ENCODE data around the gene SLC28A3.

- TF ChIP-seq, protein P1, sequence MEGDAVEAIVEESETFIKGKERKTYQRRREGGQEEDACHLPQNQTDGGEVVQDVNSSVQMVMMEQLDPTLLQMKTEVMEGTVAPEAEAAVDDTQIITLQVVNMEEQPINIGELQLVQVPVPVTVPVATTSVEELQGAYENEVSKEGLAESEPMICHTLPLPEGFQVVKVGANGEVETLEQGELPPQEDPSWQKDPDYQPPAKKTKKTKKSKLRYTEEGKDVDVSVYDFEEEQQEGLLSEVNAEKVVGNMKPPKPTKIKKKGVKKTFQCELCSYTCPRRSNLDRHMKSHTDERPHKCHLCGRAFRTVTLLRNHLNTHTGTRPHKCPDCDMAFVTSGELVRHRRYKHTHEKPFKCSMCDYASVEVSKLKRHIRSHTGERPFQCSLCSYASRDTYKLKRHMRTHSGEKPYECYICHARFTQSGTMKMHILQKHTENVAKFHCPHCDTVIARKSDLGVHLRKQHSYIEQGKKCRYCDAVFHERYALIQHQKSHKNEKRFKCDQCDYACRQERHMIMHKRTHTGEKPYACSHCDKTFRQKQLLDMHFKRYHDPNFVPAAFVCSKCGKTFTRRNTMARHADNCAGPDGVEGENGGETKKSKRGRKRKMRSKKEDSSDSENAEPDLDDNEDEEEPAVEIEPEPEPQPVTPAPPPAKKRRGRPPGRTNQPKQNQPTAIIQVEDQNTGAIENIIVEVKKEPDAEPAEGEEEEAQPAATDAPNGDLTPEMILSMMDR (IDR thresholded peaks at IDR 0.05) = no peak
- TF ChIP-seq TCF7L2 (IDR thresholded peaks at IDR 0.05; ENCODE audit: low read depth, low read length) = no peak
- TF ChIP-seq POLR2AphosphoS5 (IDR thresholded peaks at IDR 0.05; ENCODE audit: low read depth, low read length) = no peak
These were observed 85.6 kb downstream of the SLC28A3 start for GRCh38 chr9:84254972-84255371.
